ENCODE data around the gene NGLY1. TPM values are rescaled to one million over a fixed set of nuclear protein-coding genes. Genes with fewer than 3 reads are reported as not detected.

Gene NGLY1
- total RNA-seq, 4 donors from 2014 or later = 32.9 to 101 (median 46.4) TPM

GRCh38 chr3:25708036-25708435 is 75.2 kb downstream of the NGLY1 start:
- H3K4me3 ChIP-seq = no peak overlapping the region
- DNase-seq = no peak

GRCh38 chr3:25707268-25707926 is 75.8 kb downstream of the NGLY1 start:
- Histone ChIP-seq H3K36me3 (no peaks in the 10 kb centered on the region), H3K9me3 (no peaks in the 10 kb centered on the region), H3K27me3 (no peaks in the 10 kb centered on the region), H3K4me1 (no peaks in the 10 kb centered on the region), H3K27ac (no peak overlapping the region), H3K4me3 (no peak overlapping the region)
- DNase-seq = no peak
- TF ChIP-seq CTCF (IDR thresholded peaks at IDR 0.05) = no peak
- no peak for TF ChIP-seq POLR2A (IDR thresholded peaks at IDR 0.05)

More at GRCh38 chr3:25708036-25708435, 75.2 kb downstream of the NGLY1 start:
- no peaks in the 10 kb centered on the region for H3K27me3 ChIP-seq
- no peaks in the 10 kb centered on the region for H3K4me1 ChIP-seq
- no peaks in the 10 kb centered on the region for H3K9me3 ChIP-seq
- H3K36me3 ChIP-seq = no peaks in the 10 kb centered on the region
- no peak overlapping the region for H3K27ac ChIP-seq
- TF ChIP-seq POLR2A (IDR thresholded peaks at IDR 0.05) = no peak

GRCh38 chr3:25706213-25706612 is 77.0 kb downstream of the NGLY1 start:
- Histone ChIP-seq H3K27me3 (no peaks in the 10 kb centered on the region), H3K4me3 (no peak overlapping the region), H3K4me1 (no peaks in the 10 kb centered on the region), H3K9me3 (no peaks in the 10 kb centered on the region), H3K27ac (no peak overlapping the region), H3K36me3 (no peaks in the 10 kb centered on the region)
- TF ChIP-seq CTCF (IDR thresholded peaks at IDR 0.05) (no peak), POLR2A (IDR thresholded peaks at IDR 0.05) (no peak)
- no peak for DNase-seq

- H3K36me3 ChIP-seq = no peaks in the 10 kb centered on the region
- no peak for DNase-seq
Observed at GRCh38 chr3:25697553-25697952, 85.7 kb downstream of the NGLY1 start.

GRCh38 chr3:25695731-25696420 is 87.4 kb downstream of the NGLY1 start:
- TF ChIP-seq POLR2A (IDR thresholded peaks at IDR 0.05) (no peak), CTCF (IDR thresholded peaks at IDR 0.05) (no peak)
- no peaks in the 10 kb centered on the region for H3K27me3 ChIP-seq
- H3K27ac ChIP-seq = no peak overlapping the region
- H3K36me3 ChIP-seq = no peaks in the 10 kb centered on the region
- no peaks in the 10 kb centered on the region for H3K9me3 ChIP-seq
- no peaks in the 10 kb centered on the region for H3K4me1 ChIP-seq
- DNase-seq = no peak
- no peak overlapping the region for H3K4me3 ChIP-seq

More at GRCh38 chr3:25697553-25697952, 85.7 kb downstream of the NGLY1 start:
- TF ChIP-seq POLR2A (IDR thresholded peaks at IDR 0.05) = no peak
- Histone ChIP-seq H3K4me1 (no peaks in the 10 kb centered on the region), H3K27ac (no peak overlapping the region), H3K9me3 (no peaks in the 10 kb centered on the region), H3K27me3 (no peaks in the 10 kb centered on the region), H3K4me3 (no peak overlapping the region)

- H3K4me1 ChIP-seq = no peaks in the 10 kb centered on the region
Observed at GRCh38 chr3:25693238-25693637, 90.0 kb downstream of the NGLY1 start.

More at GRCh38 chr3:25693238-25693637, 90.0 kb downstream of the NGLY1 start:
- TF ChIP-seq CTCF (IDR thresholded peaks at IDR 0.05) (no peak), POLR2A (IDR thresholded peaks at IDR 0.05) (no peak)
- no peaks in the 10 kb centered on the region for H3K36me3 ChIP-seq
- DNase-seq = no peak
- H3K27ac ChIP-seq = no peak overlapping the region
- no peak overlapping the region for H3K4me3 ChIP-seq
- H3K9me3 ChIP-seq = no peaks in the 10 kb centered on the region
- H3K27me3 ChIP-seq = no peaks in the 10 kb centered on the region
